Activated CD8-positive, alpha-beta T cell treated with anti-CD3 and anti-CD28 coated beads for 36 hours (primary cell): ENCODE data around the gene GPR152. TPM values are rescaled to one million over a fixed set of nuclear protein-coding genes. Genes with fewer than 3 reads are reported as not detected.

Experiments
- ATAC-seq: fragments of 200-7000 bp; cut with Tn5 transposase; one replicate; pipeline ENCODE4 v1.10.0; 2021; ENCODE audit warnings: mild to moderate bottlenecking, moderate library complexity
- CTCF ChIA-PET: fragments of 350-600 bp; sonication (Branson Sonifier 250); formaldehyde crosslinking; loops from one replicate; lab custom pipeline; 2021; ENCODE audit warnings: antibody characterized with exemption; lab: Charles Lee
- POLR2A ChIA-PET: fragments of 350-600 bp; sonication (Branson Sonifier 250); formaldehyde crosslinking; loops from one replicate; lab custom pipeline; 2021; ENCODE audit warnings: antibody characterized with exemption; lab: Charles Lee
- DNase-seq: peaks from one replicate; pipeline ENCODE4 v3.0.0-alpha.2; 2020
- H3K27ac Mint-ChIP-seq: one replicate; pipeline ENCODE4 v1.8.0; 2021; ENCODE audit warnings: mild to moderate bottlenecking, mixed read lengths
- H3K27me3 Mint-ChIP-seq: one replicate; pipeline ENCODE4 v1.8.0; 2021; ENCODE audit warnings: mixed read lengths
- H3K36me3 Mint-ChIP-seq: one replicate; pipeline ENCODE4 v1.8.0; 2021; ENCODE audit warnings: low read depth, mixed read lengths
- H3K4me1 Mint-ChIP-seq: one replicate; pipeline ENCODE4 v1.8.0; 2021; ENCODE audit warnings: low read depth, mixed read lengths
- H3K4me3 Mint-ChIP-seq: one replicate; pipeline ENCODE4 v1.8.0; 2021; ENCODE audit warnings: mild to moderate bottlenecking, moderate library complexity, mixed read lengths
- H3K9me3 Mint-ChIP-seq: one replicate; pipeline ENCODE4 v1.8.0; 2021; ENCODE audit warnings: mixed read lengths
- intact Hi-C: fragments of 100-400 bp; cut with micrococcal nuclease; formaldehyde crosslinking; loops from one replicate; pipeline ENCODE4 v1.10.0; 2022
- total RNA-seq, 2 experiments: library from RNA; stranded (reverse); gene quantifications; one replicate each; pipeline ENCODE4 v1.2.3, GENCODE V29; 2021
- TF ChIP-seq, protein P1 (sequence below): fragments of 200-600 bp; IDR thresholded peaks from one replicate; pipeline ENCODE4 v1.8.0; 2022; ENCODE audit warnings: antibody characterized with exemption, mild to moderate bottlenecking

GPR152 gene
- total RNA-seq, 2 experiments from 2014 or later: not detected

DNA sequence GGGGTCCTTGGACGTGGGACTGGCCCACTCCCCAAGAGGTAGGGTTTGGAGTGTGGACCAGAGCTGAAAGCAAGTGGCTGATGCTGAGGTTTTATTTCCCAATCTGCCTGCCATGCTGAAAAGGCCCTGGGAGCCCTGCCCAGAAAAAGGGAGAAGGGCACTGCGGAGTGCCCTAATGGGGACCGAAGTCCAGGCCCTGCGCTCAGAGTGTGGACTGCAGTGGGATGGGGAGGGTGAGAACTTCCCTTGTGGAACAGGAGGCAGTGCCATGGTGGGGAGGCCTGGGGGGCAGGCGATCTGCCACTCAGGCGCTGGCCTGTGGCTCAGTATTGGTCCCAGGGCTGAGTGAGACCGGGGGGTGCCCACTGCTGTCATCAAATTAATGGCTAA lies 4.3 kb downstream of the GPR152 start:
- ChIA-PET CTCF (interaction anchor here (1.1 kb wide), 1 partner anchor 21 kb away, joined by 3 read pairs; no protein-coding TSS in a partner anchor), POLR2A (interaction anchor here (0.8 to 2.0 kb wide), 4 partner anchors 9 to 47 kb away, joined by 3 to 6 read pairs (median 3); partner anchors contain the start of genes PPP1CA and PTPRCAP)
- Mint-ChIP-seq H3K4me3 (no peak overlapping the region), H3K9me3 (no peaks in the 10 kb centered on the region), H3K27ac (no peak overlapping the region), H3K4me1 (peaks cover 46% of the 10 kb centered on the region), H3K36me3 (no peaks in the 10 kb centered on the region), H3K27me3 (no peaks in the 10 kb centered on the region)
- ATAC-seq (no peak), DNase-seq (no peak)
- TF ChIP-seq, protein P1, sequence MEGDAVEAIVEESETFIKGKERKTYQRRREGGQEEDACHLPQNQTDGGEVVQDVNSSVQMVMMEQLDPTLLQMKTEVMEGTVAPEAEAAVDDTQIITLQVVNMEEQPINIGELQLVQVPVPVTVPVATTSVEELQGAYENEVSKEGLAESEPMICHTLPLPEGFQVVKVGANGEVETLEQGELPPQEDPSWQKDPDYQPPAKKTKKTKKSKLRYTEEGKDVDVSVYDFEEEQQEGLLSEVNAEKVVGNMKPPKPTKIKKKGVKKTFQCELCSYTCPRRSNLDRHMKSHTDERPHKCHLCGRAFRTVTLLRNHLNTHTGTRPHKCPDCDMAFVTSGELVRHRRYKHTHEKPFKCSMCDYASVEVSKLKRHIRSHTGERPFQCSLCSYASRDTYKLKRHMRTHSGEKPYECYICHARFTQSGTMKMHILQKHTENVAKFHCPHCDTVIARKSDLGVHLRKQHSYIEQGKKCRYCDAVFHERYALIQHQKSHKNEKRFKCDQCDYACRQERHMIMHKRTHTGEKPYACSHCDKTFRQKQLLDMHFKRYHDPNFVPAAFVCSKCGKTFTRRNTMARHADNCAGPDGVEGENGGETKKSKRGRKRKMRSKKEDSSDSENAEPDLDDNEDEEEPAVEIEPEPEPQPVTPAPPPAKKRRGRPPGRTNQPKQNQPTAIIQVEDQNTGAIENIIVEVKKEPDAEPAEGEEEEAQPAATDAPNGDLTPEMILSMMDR: no peak
- intact Hi-C loops: no loop called here

GRCh38 chr11:67445515-67445914 lies 7.0 kb downstream of the GPR152 start:
- DNase-seq: no peak
- Mint-ChIP-seq H3K4me1 (peaks cover 66% of the 10 kb centered on the region), H3K9me3 (no peaks in the 10 kb centered on the region), H3K36me3 (no peaks in the 10 kb centered on the region), H3K27me3 (no peaks in the 10 kb centered on the region), H3K4me3 (peak overlapping the region; percentile 64), H3K27ac (peak overlapping the region; percentile 71)
- TF ChIP-seq, protein P1: no peak
- POLR2A ChIA-PET: interaction anchor here (0.8 to 1.3 kb wide), 5 partner anchors 8 to 47 kb away, joined by 3 to 4 read pairs (median 3); partner anchors contain the start of gene PTPRCAP
- intact Hi-C loops: no loop called here
- CTCF ChIA-PET: no interaction called here
- no peak for ATAC-seq

DNA sequence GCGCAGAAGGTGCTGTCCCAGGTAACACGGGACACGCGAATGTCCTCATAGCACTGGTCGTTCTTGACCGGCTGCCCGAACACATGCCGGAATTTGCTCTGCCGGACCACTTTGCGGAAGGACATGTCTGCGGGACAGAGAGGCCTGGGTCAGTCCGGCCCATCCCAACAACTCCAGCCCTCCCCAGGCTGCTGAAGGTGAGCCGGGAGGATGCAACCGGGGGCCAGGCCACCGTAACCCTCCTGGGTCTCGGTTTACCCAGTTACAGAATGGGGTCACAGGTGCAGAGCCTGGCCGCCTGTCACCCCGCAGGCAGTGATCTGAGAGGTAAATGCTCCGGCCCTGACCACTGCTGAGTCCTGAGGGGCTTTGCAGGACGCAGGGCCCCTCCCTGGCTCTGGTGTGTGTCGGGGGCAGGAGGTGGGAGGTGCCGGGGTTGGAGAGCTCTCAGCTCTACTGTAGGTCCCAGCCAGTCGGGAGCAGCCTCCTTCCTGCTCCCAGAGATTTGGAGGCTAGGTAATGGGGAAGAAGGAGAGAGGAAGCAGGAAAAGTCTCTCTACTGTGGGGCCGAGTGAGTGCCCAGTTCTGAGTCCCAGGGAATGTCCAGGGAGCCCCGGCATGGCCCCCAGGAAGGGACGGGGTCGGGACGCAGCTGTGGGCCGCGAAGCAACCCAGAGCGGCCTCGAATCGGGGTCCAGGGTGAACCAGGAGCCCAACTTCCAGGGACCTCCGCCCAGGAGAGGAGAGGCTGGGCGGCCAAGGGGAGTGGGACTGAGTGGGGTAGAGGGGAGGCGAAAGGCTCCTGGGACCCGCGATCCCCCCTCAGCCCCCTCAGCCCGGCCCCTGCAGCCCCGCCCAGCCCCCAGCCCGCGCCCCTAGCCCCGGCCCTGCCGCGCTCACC lies 9.8 kb downstream of the GPR152 start:
- POLR2A ChIA-PET: interaction anchor here (1.2 to 2.3 kb wide), 2 partner anchors 14 to 42 kb away, joined by 3 to 7 read pairs; partner anchors contain the start of gene RPS6KB2
- CTCF ChIA-PET: no interaction called here
- Mint-ChIP-seq H3K4me3 (peak overlapping the region; percentile 50), H3K27ac (peak overlapping the region; percentile 26), H3K27me3 (no peaks in the 10 kb centered on the region), H3K9me3 (no peaks in the 10 kb centered on the region), H3K4me1 (peaks cover 64% of the 10 kb centered on the region), H3K36me3 (peaks cover 22% of the 10 kb centered on the region)
- ATAC-seq: no peak
- intact Hi-C loops: no loop called here
- DNase-seq: no peak
- TF ChIP-seq, protein P1: no peak

- no peaks in the 10 kb centered on the region for H3K9me3 Mint-ChIP-seq
- CTCF ChIA-PET: interaction anchor here (0.9 kb wide), 1 partner anchor 96 kb away, joined by 4 read pairs; no protein-coding TSS in a partner anchor
- H3K27ac Mint-ChIP-seq: peak overlapping the region; percentile 26
- intact Hi-C loops: no loop called here
- no peaks in the 10 kb centered on the region for H3K27me3 Mint-ChIP-seq
- no peak for ATAC-seq
- TF ChIP-seq, protein P1: no peak
- DNase-seq: no peak
- peak overlapping the region; percentile 20 for H3K4me3 Mint-ChIP-seq
- peaks cover 59% of the 10 kb centered on the region for H3K4me1 Mint-ChIP-seq
- H3K36me3 Mint-ChIP-seq: peaks cover 30% of the 10 kb centered on the region
- POLR2A ChIA-PET: interaction anchor here (0.8 to 10.8 kb wide), 8 partner anchors 21 to 50 kb away, joined by 3 to 178 read pairs (median 4); partner anchors contain the start of genes PPP1CA, RAD9A and TBC1D10C
These were observed 10.7 kb downstream of the GPR152 start for GRCh38 chr11:67441731-67442351.
